HFF-Myc (cell line): Measurements from ENCODE around the gene KCNC2.

ENCODE experiments used
- DNase-seq: peaks from one replicate; pipeline ENCODE4 v3.0.0-alpha.2; 2011; ENCODE audit warnings: low read depth; ENCODE audit errors: extremely low read depth
- H3K4me3 ChIP-seq: replicated peaks from 2 replicates; pipeline ENCODE4 v1.5.1; 2011; ENCODE audit warnings: low read depth, mild to moderate bottlenecking, control low read depth, low read length
- CTCF ChIP-seq: IDR thresholded peaks from 2 replicates; pipeline ENCODE4 v1.5.1; 2012; ENCODE audit warnings: mild to moderate bottlenecking, low read depth, low read length, control low read depth; ENCODE audit errors: missing control alignments

KCNC2 gene

GRCh38 chr12:75227132-75227531 lies 17.5 kb upstream of the KCNC2 start:
- DNase-seq: no peak
- TF ChIP-seq CTCF: no peak
- H3K4me3 ChIP-seq: no peak overlapping the region

GRCh38 chr12:75212072-75212471 lies 2.4 kb upstream of the KCNC2 start:
- no peak for DNase-seq
- H3K4me3 ChIP-seq: no peak overlapping the region
- no peak for TF ChIP-seq CTCF

- TF ChIP-seq CTCF: no peak
- DNase-seq: no peak
- H3K4me3 ChIP-seq: no peak overlapping the region
Measured at GRCh38 chr12:75208856-75209811, 505 bp downstream of the KCNC2 start.

GRCh38 chr12:75207338-75208083 lies 2.1 kb downstream of the KCNC2 start:
- DNase-seq: no peak
- no peak for TF ChIP-seq CTCF
- H3K4me3 ChIP-seq: no peak overlapping the region

- no peak for TF ChIP-seq CTCF
- DNase-seq: no peak
- H3K4me3 ChIP-seq: no peak overlapping the region
Measured at GRCh38 chr12:75205558-75205957, 4.1 kb downstream of the KCNC2 start.

- TF ChIP-seq CTCF: no peak
Measured at GRCh38 chr12:75196865-75197264, 12.8 kb downstream of the KCNC2 start.

More at GRCh38 chr12:75196865-75197264, 12.8 kb downstream of the KCNC2 start:
- H3K4me3 ChIP-seq: no peak overlapping the region
- DNase-seq: no peak
